Measurements from ENCODE around the gene RAX. TPM values are rescaled to one million over a fixed set of nuclear protein-coding genes. Genes with fewer than 3 reads are reported as not detected.

Gene RAX
- total and polyA plus RNA-seq, 2 of the 4 experiments (the other 2 are of a cell fraction): not detected

DNA sequence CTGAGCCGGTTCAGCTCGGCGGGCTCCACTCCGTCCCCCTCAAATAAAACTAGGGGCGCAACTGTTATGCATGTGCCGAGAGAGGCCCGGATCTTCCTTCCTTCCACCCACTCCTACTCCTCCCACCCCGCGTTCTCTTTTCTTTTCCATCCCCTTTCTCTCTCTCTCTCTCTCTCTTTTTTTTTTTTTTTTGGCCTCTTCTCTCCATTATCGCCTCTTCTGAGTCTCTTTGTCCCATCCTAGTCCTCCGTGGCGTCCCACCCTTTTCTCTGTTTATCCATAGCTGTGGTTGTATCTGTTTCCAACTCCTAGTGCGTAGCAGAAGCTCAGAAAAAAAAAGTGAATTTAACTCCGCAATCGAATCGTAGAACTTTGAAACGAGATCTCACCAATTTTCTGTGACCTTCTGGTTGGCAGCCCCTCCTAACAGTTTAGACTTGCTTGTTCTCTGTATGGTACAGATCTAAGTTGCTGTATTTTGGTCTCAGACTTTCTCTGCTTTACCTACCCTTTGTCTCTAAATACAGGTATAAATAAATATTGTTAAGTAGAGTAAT lies 3.6 kb downstream of the RAX start:
- no peak overlapping the region for H4K8ac ChIP-seq (ENCODE audit: low read depth in 2 of 2, low read length in 2 of 2)
- H3K14ac ChIP-seq (replicated peaks; ENCODE audit: low read depth, low read length): no peak overlapping the region
- no peak overlapping the region for H2BK20ac ChIP-seq (ENCODE audit: low read depth, low read length)
- dilution Hi-C loops (cut with HindIII; ENCODE audit: low sequenced_read_pairs, unreplicated experiment): no loop called here
- H3K4ac ChIP-seq (ENCODE audit: low read depth, low read length): no peak overlapping the region
- no peak overlapping the region for H3K18ac ChIP-seq (ENCODE audit: low read depth, low read length)
- H3K36me3 ChIP-seq (ENCODE audit: control insufficient read depth, insufficient read depth, low read length): no peaks in the 10 kb centered on the region
- H2BK120ac ChIP-seq (ENCODE audit: low read depth, low read length): no peak overlapping the region
- CTCF ChIA-PET: interaction anchor here (1.4 kb wide), 2 partner anchors 8 to 20 kb away, joined by 6 read pairs; no protein-coding TSS in a partner anchor
- peaks cover 28% of the 10 kb centered on the region for H3K9me3 ChIP-seq (ENCODE audit: control insufficient read depth, insufficient read depth, low read length)
- H3K9ac ChIP-seq (ENCODE audit: low read depth, low read length): no peak overlapping the region
- H4K5ac ChIP-seq (ENCODE audit: low read depth, low read length): no peak overlapping the region
- H3K79me1 ChIP-seq (ENCODE audit: low read depth in 1 of 2, low read length in 2 of 2): no peaks in the 10 kb centered on the region
- WGBS, 2 experiments (ENCODE audit: extremely low coverage in 2 of 2, insufficient read length in 1 of 2): 0% methylated on average over 2 of the region's 17 CpGs; no CpG with 5 or more reads in 1 of the 2 experiments
- no peak overlapping the region for H3K56ac ChIP-seq (ENCODE audit: extremely low read depth, insufficient read depth, low read length)
- H3K27me3 ChIP-seq (ENCODE audit: control insufficient read depth, insufficient read depth, low read length): peaks cover 98% of the 10 kb centered on the region
- no peak overlapping the region for H2AK9ac ChIP-seq (replicated peaks; ENCODE audit: low read depth, low read length, poor library complexity)
- ATAC-seq (ENCODE audit: low read depth) (no peak), DNase-seq (no peak)
- no peak overlapping the region for H2BK15ac ChIP-seq (ENCODE audit: low read depth, low read length)
- no TSS peak for BruUV-seq (replicated peaks)
- no peak overlapping the region for H2BK5ac ChIP-seq (ENCODE audit: low read depth, low read length, poor library complexity, severe bottlenecking)
- H3K4me3 ChIP-seq (ENCODE audit: insufficient read depth, low read depth, low read length): no peak overlapping the region
- H3K4me2 ChIP-seq (ENCODE audit: low read depth, low read length): no peak overlapping the region
- H2AK5ac ChIP-seq (ENCODE audit: low read depth, low read length): no peak overlapping the region
- H3K9me1 ChIP-seq (ENCODE audit: insufficient read depth, low read length): no peaks in the 10 kb centered on the region
- POLR2A ChIA-PET (ENCODE audit: unreplicated experiment): no interaction called here
- in situ Hi-C loops (cut with MboI; ENCODE audit: low sequenced_read_pairs): no loop called here
- intact Hi-C loops (cut with micrococcal nuclease): loop anchor here (5.0 kb wide), 1 partner anchor 132 kb away; the partner anchor contains the start of gene SEC11C
- peak overlapping the region; percentile 68 for H2AFZ ChIP-seq (replicated peaks; ENCODE audit: low read length, poor library complexity)
- TF ChIP-seq SMC3 (IDR thresholded peaks at IDR 0.05; ENCODE audit: low read depth, low read length) (no peak), MAFK (IDR thresholded peaks at IDR 0.05; ENCODE audit: low read depth, low read length) (no peak), FOS (IDR thresholded peaks at IDR 0.05; ENCODE audit: low read depth, low read length) (no peak), MAZ (IDR thresholded peaks at IDR 0.05; ENCODE audit: borderline replicate concordance, low read depth, low read length) (no peak), CTCF (conservative IDR thresholded peaks at IDR 0.05; ENCODE audit: low read depth, low read length) (no peak)
- TF ChIP-seq, protein P1, sequence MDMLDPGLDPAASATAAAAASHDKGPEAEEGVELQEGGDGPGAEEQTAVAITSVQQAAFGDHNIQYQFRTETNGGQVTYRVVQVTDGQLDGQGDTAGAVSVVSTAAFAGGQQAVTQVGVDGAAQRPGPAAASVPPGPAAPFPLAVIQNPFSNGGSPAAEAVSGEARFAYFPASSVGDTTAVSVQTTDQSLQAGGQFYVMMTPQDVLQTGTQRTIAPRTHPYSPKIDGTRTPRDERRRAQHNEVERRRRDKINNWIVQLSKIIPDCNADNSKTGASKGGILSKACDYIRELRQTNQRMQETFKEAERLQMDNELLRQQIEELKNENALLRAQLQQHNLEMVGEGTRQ (IDR thresholded peaks at IDR 0.05; ENCODE audit: low read depth, low read length): no peak
- no peak overlapping the region for H3K27ac ChIP-seq (ENCODE audit: insufficient read depth, low read length)
- H4K91ac ChIP-seq (ENCODE audit: insufficient read depth, low read depth, low read length): no peak overlapping the region
- H3K23ac ChIP-seq (ENCODE audit: low read depth, low read length): no peak overlapping the region
- H3K4me1 ChIP-seq (ENCODE audit: control insufficient read depth, insufficient read depth, low read length): no peaks in the 10 kb centered on the region
- peaks cover 3% of the 10 kb centered on the region; the same call in 1 of the 2 replicates for H4K20me1 ChIP-seq (ENCODE audit: insufficient read depth, low read length)

Data from IMR-90 (cell line).